IPS-18a (cell line): ENCODE data around the gene TNFRSF1B.

Source experiments
- H3K27ac ChIP-seq: one replicate; pipeline ENCODE4 v1.5.1; 2013; ENCODE audit warnings: low read length
- H3K27me3 ChIP-seq: one replicate; pipeline ENCODE4 v1.6.1; 2013; ENCODE audit warnings: mild to moderate bottlenecking, low read length; ENCODE audit not compliant: control insufficient read depth, insufficient read depth
- H3K36me3 ChIP-seq: one replicate; pipeline ENCODE4 v1.6.1; 2013; ENCODE audit warnings: low read depth, low read length; ENCODE audit not compliant: control insufficient read depth
- H3K4me1 ChIP-seq: one replicate; pipeline ENCODE4 v1.6.1; 2013; ENCODE audit warnings: low read depth, low read length; ENCODE audit not compliant: control insufficient read depth
- H3K4me3 ChIP-seq: one replicate; pipeline ENCODE4 v1.5.1; 2013; ENCODE audit warnings: low read length
- H3K9ac ChIP-seq: one replicate; pipeline ENCODE4 v1.6.1; 2013; ENCODE audit warnings: mild to moderate bottlenecking, low read length, moderate library complexity
- H3K9me3 ChIP-seq: one replicate; pipeline ENCODE4 v1.6.1; 2013; ENCODE audit warnings: low read depth, low read length; ENCODE audit not compliant: control insufficient read depth

The TNFRSF1B gene

GRCh38 chr1:12194666-12195216, 27.9 kb downstream of the TNFRSF1B start:
- no peak overlapping the region for H3K9ac ChIP-seq

GRCh38 chr1:12195416-12195815, 28.6 kb downstream of the TNFRSF1B start:
- Histone ChIP-seq H3K4me3 (no peak overlapping the region), H3K9ac (no peak overlapping the region), H3K36me3 (no peaks in the 10 kb centered on the region), H3K9me3 (no peaks in the 10 kb centered on the region), H3K27ac (no peak overlapping the region), H3K27me3 (no peaks in the 10 kb centered on the region), H3K4me1 (peaks cover 5% of the 10 kb centered on the region)

More at GRCh38 chr1:12194666-12195216, 27.9 kb downstream of the TNFRSF1B start:
- no peak overlapping the region for H3K27ac ChIP-seq
- no peaks in the 10 kb centered on the region for H3K27me3 ChIP-seq
- no peaks in the 10 kb centered on the region for H3K36me3 ChIP-seq
- H3K9me3 ChIP-seq, result no peaks in the 10 kb centered on the region
- H3K4me3 ChIP-seq, result no peak overlapping the region
- peaks cover 5% of the 10 kb centered on the region for H3K4me1 ChIP-seq

GRCh38 chr1:12196641-12197482, 30.1 kb downstream of the TNFRSF1B start:
- Histone ChIP-seq H3K27me3 (no peaks in the 10 kb centered on the region), H3K4me1 (peaks cover 5% of the 10 kb centered on the region), H3K36me3 (no peaks in the 10 kb centered on the region), H3K9me3 (no peaks in the 10 kb centered on the region), H3K4me3 (no peak overlapping the region), H3K9ac (no peak overlapping the region), H3K27ac (no peak overlapping the region)

- no peaks in the 10 kb centered on the region for H3K9me3 ChIP-seq
- H3K36me3 ChIP-seq, result no peaks in the 10 kb centered on the region
Observed at GRCh38 chr1:12197483-12197880, 30.7 kb downstream of the TNFRSF1B start.

GRCh38 chr1:12200208-12200607, 33.4 kb downstream of the TNFRSF1B start:
- H3K4me1 ChIP-seq, result peaks cover 11% of the 10 kb centered on the region
- no peaks in the 10 kb centered on the region for H3K27me3 ChIP-seq
- no peaks in the 10 kb centered on the region for H3K9me3 ChIP-seq
- no peaks in the 10 kb centered on the region for H3K36me3 ChIP-seq
- H3K27ac ChIP-seq, result no peak overlapping the region
- no peak overlapping the region for H3K4me3 ChIP-seq
- no peak overlapping the region for H3K9ac ChIP-seq

More at GRCh38 chr1:12197483-12197880, 30.7 kb downstream of the TNFRSF1B start:
- Histone ChIP-seq H3K27ac (no peak overlapping the region), H3K27me3 (no peaks in the 10 kb centered on the region), H3K9ac (no peak overlapping the region), H3K4me1 (peaks cover 5% of the 10 kb centered on the region), H3K4me3 (no peak overlapping the region)

- Histone ChIP-seq H3K4me1 (peaks cover 11% of the 10 kb centered on the region), H3K27me3 (no peaks in the 10 kb centered on the region), H3K9me3 (no peaks in the 10 kb centered on the region), H3K36me3 (no peaks in the 10 kb centered on the region), H3K4me3 (no peak overlapping the region), H3K27ac (no peak overlapping the region), H3K9ac (no peak overlapping the region)
Observed at GRCh38 chr1:12201352-12202189, 34.8 kb downstream of the TNFRSF1B start.

- no peak overlapping the region for H3K27ac ChIP-seq
- no peak overlapping the region for H3K4me3 ChIP-seq
- no peaks in the 10 kb centered on the region for H3K9me3 ChIP-seq
- no peaks in the 10 kb centered on the region for H3K36me3 ChIP-seq
- H3K9ac ChIP-seq, result no peak overlapping the region
- peaks cover 11% of the 10 kb centered on the region for H3K4me1 ChIP-seq
- no peaks in the 10 kb centered on the region for H3K27me3 ChIP-seq
Observed at GRCh38 chr1:12202190-12202497, 35.4 kb downstream of the TNFRSF1B start.

GRCh38 chr1:12202577-12202976, 35.8 kb downstream of the TNFRSF1B start:
- Histone ChIP-seq H3K9me3 (no peaks in the 10 kb centered on the region), H3K36me3 (no peaks in the 10 kb centered on the region), H3K4me3 (no peak overlapping the region), H3K4me1 (peaks cover 11% of the 10 kb centered on the region), H3K27ac (no peak overlapping the region), H3K9ac (no peak overlapping the region), H3K27me3 (no peaks in the 10 kb centered on the region)

GRCh38 chr1:12203216-12204007, 36.6 kb downstream of the TNFRSF1B start:
- peaks cover 11% of the 10 kb centered on the region for H3K4me1 ChIP-seq
- H3K4me3 ChIP-seq, result no peak overlapping the region
- H3K27me3 ChIP-seq, result no peaks in the 10 kb centered on the region
- no peak overlapping the region for H3K27ac ChIP-seq
- no peak overlapping the region for H3K9ac ChIP-seq
- H3K36me3 ChIP-seq, result no peaks in the 10 kb centered on the region
- no peaks in the 10 kb centered on the region for H3K9me3 ChIP-seq

- Histone ChIP-seq H3K4me1 (peaks cover 8% of the 10 kb centered on the region), H3K27ac (no peak overlapping the region), H3K36me3 (no peaks in the 10 kb centered on the region), H3K9ac (no peak overlapping the region), H3K4me3 (no peak overlapping the region), H3K27me3 (no peaks in the 10 kb centered on the region), H3K9me3 (no peaks in the 10 kb centered on the region)
Observed at GRCh38 chr1:12204140-12204539, 37.3 kb downstream of the TNFRSF1B start.
